ENCODE data around the gene REN. TPM values are rescaled to one million over a fixed set of nuclear protein-coding genes. Genes with fewer than 3 reads are reported as not detected.

REN gene
- polyA plus RNA-seq, 1 donor from 2014 or later: not detected

- Histone ChIP-seq H3K4me3 (ENCODE audit: low read length) (no peak overlapping the region), H3K9ac (ENCODE audit: low read length) (no peak overlapping the region), H3K9me2 (ENCODE audit: insufficient read depth, low read length) (no peaks in the 10 kb centered on the region), H3F3A (ENCODE audit: insufficient read depth, low read length, poor library complexity, severe bottlenecking) (no peaks in the 10 kb centered on the region), H3K36me3 (ENCODE audit: insufficient read depth, low read length) (no peaks in the 10 kb centered on the region), H3K27ac (ENCODE audit: low read length) (no peak overlapping the region), H4K20me1 (ENCODE audit: insufficient read depth) (no peaks in the 10 kb centered on the region), H3K79me2 (replicated peaks; ENCODE audit: insufficient read depth, low read length) (no peaks in the 10 kb centered on the region), H2AFZ (ENCODE audit: low read depth, low read length) (no peak overlapping the region), H3K27me3 (ENCODE audit: insufficient read depth, low read depth, low read length) (peaks cover 31% of the 10 kb centered on the region), H3K4me2 (ENCODE audit: low read length) (no peak overlapping the region), H3K9me3 (ENCODE audit: low read length) (no peaks in the 10 kb centered on the region)
- TF ChIP-seq, protein P1, sequence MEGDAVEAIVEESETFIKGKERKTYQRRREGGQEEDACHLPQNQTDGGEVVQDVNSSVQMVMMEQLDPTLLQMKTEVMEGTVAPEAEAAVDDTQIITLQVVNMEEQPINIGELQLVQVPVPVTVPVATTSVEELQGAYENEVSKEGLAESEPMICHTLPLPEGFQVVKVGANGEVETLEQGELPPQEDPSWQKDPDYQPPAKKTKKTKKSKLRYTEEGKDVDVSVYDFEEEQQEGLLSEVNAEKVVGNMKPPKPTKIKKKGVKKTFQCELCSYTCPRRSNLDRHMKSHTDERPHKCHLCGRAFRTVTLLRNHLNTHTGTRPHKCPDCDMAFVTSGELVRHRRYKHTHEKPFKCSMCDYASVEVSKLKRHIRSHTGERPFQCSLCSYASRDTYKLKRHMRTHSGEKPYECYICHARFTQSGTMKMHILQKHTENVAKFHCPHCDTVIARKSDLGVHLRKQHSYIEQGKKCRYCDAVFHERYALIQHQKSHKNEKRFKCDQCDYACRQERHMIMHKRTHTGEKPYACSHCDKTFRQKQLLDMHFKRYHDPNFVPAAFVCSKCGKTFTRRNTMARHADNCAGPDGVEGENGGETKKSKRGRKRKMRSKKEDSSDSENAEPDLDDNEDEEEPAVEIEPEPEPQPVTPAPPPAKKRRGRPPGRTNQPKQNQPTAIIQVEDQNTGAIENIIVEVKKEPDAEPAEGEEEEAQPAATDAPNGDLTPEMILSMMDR (IDR thresholded peaks at IDR 0.05; ENCODE audit: poor library complexity, severe bottlenecking): no peak
- TF ChIP-seq POLR2AphosphoS5 (IDR thresholded peaks at IDR 0.05) (no peak), TAF1 (IDR thresholded peaks at IDR 0.05; ENCODE audit: low read depth) (no peak), MXI1 (conservative IDR thresholded peaks at IDR 0.05; ENCODE audit: poor library complexity, severe bottlenecking) (no peak), RAD21 (conservative IDR thresholded peaks at IDR 0.05) (no peak), REST (IDR thresholded peaks at IDR 0.05; ENCODE audit: borderline replicate concordance) (no peak), SMC3 (conservative IDR thresholded peaks at IDR 0.05; ENCODE audit: poor library complexity) (no peak), EP300 (conservative IDR thresholded peaks at IDR 0.05; ENCODE audit: poor library complexity, severe bottlenecking) (no peak), EZH2 (IDR thresholded peaks at IDR 0.05; ENCODE audit: borderline replicate concordance, insufficient read depth, low read length, poor library complexity, severe bottlenecking) (no peak)
These were observed 51.0 kb downstream of the REN start for GRCh38 chr1:204115116-204115515.

DNA sequence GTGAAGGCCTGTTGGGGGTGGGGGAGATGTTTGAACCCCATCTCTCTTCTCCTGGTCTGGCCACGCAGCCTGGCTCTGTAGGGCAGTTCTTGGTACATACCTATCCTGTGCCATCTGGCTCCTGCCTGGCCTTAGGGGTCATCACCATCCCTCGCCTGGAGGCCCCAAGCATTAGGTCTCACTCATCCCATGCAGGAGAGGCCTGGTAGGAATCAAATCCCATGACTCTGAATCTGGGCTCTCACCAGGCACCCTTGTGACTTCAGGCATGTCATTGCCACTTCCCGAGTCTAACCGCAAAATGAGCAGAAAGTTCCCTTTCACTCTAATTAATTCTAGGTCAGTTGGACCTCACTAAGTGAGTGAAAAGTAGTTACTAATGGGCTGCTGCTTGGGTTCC is 51.5 kb downstream of the REN start:
- Histone ChIP-seq H4K20me1 (ENCODE audit: insufficient read depth) (no peaks in the 10 kb centered on the region), H3K79me2 (replicated peaks; ENCODE audit: insufficient read depth, low read length) (no peaks in the 10 kb centered on the region)

GRCh38 chr1:204113896-204114295 is 52.2 kb downstream of the REN start:
- H3K9me2 ChIP-seq (ENCODE audit: insufficient read depth, low read length): no peaks in the 10 kb centered on the region

More for the DNA sequence above, 51.5 kb downstream of the REN start:
- H3K27ac ChIP-seq (ENCODE audit: low read length): no peak overlapping the region
- H2AFZ ChIP-seq (ENCODE audit: low read depth, low read length): no peak overlapping the region
- no peak overlapping the region for H3K4me3 ChIP-seq (ENCODE audit: low read length)
- H3F3A ChIP-seq (ENCODE audit: insufficient read depth, low read length, poor library complexity, severe bottlenecking): no peaks in the 10 kb centered on the region
- H3K9me3 ChIP-seq (ENCODE audit: low read length): no peaks in the 10 kb centered on the region
- no peaks in the 10 kb centered on the region for H3K9me2 ChIP-seq (ENCODE audit: insufficient read depth, low read length)
- no peak for TF ChIP-seq SMC3 (conservative IDR thresholded peaks at IDR 0.05; ENCODE audit: poor library complexity)
- H3K36me3 ChIP-seq (ENCODE audit: insufficient read depth, low read length): no peaks in the 10 kb centered on the region
- H3K27me3 ChIP-seq (ENCODE audit: insufficient read depth, low read depth, low read length): peaks cover 33% of the 10 kb centered on the region
- H3K9ac ChIP-seq (ENCODE audit: low read length): no peak overlapping the region
- no peak overlapping the region for H3K4me2 ChIP-seq (ENCODE audit: low read length)

More at GRCh38 chr1:204113896-204114295, 52.2 kb downstream of the REN start:
- Histone ChIP-seq H3K36me3 (ENCODE audit: insufficient read depth, low read length) (no peaks in the 10 kb centered on the region), H3K27ac (ENCODE audit: low read length) (no peak overlapping the region), H3K4me3 (ENCODE audit: low read length) (no peak overlapping the region), H3F3A (ENCODE audit: insufficient read depth, low read length, poor library complexity, severe bottlenecking) (no peaks in the 10 kb centered on the region), H3K79me2 (replicated peaks; ENCODE audit: insufficient read depth, low read length) (no peaks in the 10 kb centered on the region), H2AFZ (ENCODE audit: low read depth, low read length) (no peak overlapping the region), H3K27me3 (ENCODE audit: insufficient read depth, low read depth, low read length) (peaks cover 40% of the 10 kb centered on the region), H3K4me2 (ENCODE audit: low read length) (no peak overlapping the region), H4K20me1 (ENCODE audit: insufficient read depth) (no peaks in the 10 kb centered on the region), H3K9ac (ENCODE audit: low read length) (no peak overlapping the region), H3K9me3 (ENCODE audit: low read length) (no peaks in the 10 kb centered on the region)
- TF ChIP-seq MXI1 (conservative IDR thresholded peaks at IDR 0.05; ENCODE audit: poor library complexity, severe bottlenecking) (no peak), EP300 (conservative IDR thresholded peaks at IDR 0.05; ENCODE audit: poor library complexity, severe bottlenecking) (no peak), EZH2 (IDR thresholded peaks at IDR 0.05; ENCODE audit: borderline replicate concordance, insufficient read depth, low read length, poor library complexity, severe bottlenecking) (no peak), TAF1 (IDR thresholded peaks at IDR 0.05; ENCODE audit: low read depth) (no peak), RAD21 (conservative IDR thresholded peaks at IDR 0.05) (no peak), REST (IDR thresholded peaks at IDR 0.05; ENCODE audit: borderline replicate concordance) (no peak), SMC3 (conservative IDR thresholded peaks at IDR 0.05; ENCODE audit: poor library complexity) (no peak), POLR2AphosphoS5 (IDR thresholded peaks at IDR 0.05) (no peak)
- TF ChIP-seq, protein P1 (IDR thresholded peaks at IDR 0.05; ENCODE audit: poor library complexity, severe bottlenecking): no peak

Data from neural cell (in vitro differentiated cells).